Fibroblast of the aortic adventitia (primary cell): ENCODE data around the gene ECI1. TPM values are rescaled to one million over a fixed set of nuclear protein-coding genes. Genes with fewer than 3 reads are reported as not detected.

Experiments used
- DNase-seq: peaks from one replicate; pipeline ENCODE4 v3.0.0-alpha.2; 2010; ENCODE audit warnings: low read depth
- H3K4me3 ChIP-seq: 2 replicates; pipeline ENCODE4 v1.5.1; 2011; ENCODE audit warnings: low read depth, mild to moderate bottlenecking, control low read depth, low read length, moderate library complexity
- total RNA-seq: library from RNA; depleted of rRNA; stranded (reverse); fragments of >200 nt; gene quantifications from 2 replicates; pipeline ENCODE4 v1.2.3, GENCODE V29; 2012; ENCODE audit warnings: low replicate concordance
- TF ChIP-seq, protein P1 (sequence below): IDR thresholded peaks from 2 replicates; pipeline ENCODE4 v1.5.1; 2011; ENCODE audit warnings: mild to moderate bottlenecking, low read length, control low read depth, inconsistent platforms; ENCODE audit not compliant: insufficient read depth

The ECI1 gene
- total RNA-seq, 1 donor: 34.9 TPM

DNA sequence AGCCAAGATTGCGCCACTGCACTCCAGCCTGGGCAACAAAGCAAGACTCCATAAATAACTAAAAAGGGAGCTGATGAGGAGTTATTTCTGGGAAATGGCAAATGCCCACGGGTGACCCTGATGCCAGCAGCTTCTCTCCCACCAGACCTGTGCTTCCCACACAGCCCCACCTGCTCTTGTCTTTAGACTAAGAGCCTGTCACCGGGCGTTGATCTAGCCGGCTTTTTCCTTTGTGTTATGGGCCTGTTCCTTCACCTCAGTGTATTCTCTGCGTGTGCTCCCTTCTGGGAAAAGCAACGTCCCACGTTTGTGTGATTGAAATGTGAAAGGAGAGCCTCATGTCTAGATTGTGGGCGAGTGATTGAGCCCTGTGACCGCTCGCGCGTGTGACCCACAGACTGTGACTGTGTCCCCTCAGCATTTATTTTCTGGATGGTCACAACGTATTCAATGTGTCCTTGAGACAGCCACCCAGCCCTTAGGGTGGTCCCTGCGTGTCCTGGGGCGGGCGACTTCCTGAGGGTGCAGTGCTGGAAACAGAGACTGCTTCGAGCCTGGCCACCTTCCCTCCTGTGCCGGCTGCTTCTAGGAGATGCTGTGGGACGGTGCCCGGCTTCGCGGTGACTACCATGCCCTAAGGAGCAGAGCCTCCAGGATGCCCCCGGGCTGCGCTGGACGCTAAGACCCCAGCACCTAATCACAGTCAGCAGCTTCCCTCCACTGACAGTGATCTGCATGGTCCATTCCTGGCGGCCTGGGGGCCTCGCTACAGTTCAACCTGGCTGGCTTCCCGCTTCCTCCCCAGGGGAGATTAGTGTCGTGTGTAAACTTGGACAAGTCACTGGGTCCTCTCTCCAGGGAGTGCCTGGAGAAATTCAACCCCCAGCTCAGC is 24.3 kb upstream of the ECI1 start:
- no peak overlapping the region for H3K4me3 ChIP-seq
- TF ChIP-seq, protein P1, sequence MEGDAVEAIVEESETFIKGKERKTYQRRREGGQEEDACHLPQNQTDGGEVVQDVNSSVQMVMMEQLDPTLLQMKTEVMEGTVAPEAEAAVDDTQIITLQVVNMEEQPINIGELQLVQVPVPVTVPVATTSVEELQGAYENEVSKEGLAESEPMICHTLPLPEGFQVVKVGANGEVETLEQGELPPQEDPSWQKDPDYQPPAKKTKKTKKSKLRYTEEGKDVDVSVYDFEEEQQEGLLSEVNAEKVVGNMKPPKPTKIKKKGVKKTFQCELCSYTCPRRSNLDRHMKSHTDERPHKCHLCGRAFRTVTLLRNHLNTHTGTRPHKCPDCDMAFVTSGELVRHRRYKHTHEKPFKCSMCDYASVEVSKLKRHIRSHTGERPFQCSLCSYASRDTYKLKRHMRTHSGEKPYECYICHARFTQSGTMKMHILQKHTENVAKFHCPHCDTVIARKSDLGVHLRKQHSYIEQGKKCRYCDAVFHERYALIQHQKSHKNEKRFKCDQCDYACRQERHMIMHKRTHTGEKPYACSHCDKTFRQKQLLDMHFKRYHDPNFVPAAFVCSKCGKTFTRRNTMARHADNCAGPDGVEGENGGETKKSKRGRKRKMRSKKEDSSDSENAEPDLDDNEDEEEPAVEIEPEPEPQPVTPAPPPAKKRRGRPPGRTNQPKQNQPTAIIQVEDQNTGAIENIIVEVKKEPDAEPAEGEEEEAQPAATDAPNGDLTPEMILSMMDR: no peak
- DNase-seq: no peak

DNA sequence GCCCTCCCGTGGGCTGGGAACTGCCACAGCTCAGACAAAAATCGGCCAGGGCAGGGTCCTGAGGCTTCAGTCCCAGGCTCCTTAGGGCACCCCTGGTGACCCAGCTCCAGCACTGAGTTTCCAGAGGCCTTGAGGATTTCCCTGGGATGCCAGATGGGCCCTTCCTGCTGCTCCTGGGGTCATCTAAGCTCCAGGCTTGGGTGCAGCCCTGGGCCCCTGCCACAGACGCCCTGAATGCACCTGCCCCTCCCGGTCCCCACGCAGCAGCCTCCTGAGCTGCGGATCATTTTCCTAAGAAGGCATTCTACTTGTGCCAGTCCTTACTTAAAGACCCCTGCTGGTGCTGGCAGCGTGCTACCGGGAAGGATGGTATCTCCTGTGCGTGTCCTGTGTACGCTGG is 22.5 kb upstream of the ECI1 start:
- H3K4me3 ChIP-seq: no peak overlapping the region
- no peak for DNase-seq
- TF ChIP-seq, protein P1: no peak

DNA sequence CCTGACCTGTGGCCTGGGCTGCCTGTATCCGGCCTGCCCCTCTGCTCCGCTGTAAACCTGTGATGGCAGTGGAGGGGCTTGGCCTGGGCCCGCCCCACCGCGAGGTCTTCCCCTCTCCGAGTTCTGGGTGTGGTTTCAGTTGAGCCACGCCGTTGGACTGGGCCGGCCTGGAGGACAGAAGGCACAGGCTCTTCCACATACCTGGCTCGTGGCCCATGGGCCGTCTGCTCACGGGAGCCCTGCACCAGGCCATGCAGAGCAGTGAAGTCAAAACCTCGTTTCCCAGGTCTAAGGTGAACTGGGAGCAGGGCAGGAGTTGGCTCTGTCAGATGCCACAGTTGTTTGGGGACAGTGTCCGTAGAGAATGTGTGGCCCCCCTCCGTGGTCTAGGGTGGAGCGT is 22.1 kb upstream of the ECI1 start:
- no peak overlapping the region for H3K4me3 ChIP-seq
- DNase-seq: no peak
- TF ChIP-seq, protein P1: no peak

DNA sequence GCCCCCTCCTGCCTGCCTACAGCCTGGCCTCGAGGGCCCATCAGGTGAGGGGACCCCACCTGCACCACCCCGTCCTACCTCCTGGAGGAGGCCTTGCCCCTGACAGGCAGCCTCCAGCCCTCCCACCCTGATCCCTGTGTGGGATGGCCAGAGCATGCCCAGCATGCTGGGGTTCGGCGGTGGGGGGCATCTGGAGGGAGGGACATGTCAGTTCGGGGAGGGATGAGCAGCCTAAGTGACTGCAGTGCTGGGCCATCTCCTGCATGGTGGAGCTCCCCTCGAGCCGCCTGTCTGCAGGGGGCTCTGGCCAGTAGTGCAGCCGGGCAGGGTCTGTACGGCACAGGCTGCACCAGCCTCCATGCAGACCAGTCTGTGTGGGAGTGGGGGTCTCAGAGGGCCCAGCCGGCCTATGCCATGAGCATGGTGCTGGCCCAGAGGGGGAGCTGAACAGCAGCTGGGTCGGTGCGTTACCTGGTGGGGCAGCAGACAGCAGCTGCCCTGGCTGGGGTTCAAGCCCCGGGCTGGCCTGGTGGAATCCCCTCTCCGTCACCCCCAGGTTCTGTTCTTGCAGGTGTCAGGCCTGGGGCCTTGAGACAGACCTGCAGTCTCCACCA is 20.6 kb upstream of the ECI1 start:
- no peak overlapping the region for H3K4me3 ChIP-seq
- TF ChIP-seq, protein P1: no peak
- no peak for DNase-seq

DNA sequence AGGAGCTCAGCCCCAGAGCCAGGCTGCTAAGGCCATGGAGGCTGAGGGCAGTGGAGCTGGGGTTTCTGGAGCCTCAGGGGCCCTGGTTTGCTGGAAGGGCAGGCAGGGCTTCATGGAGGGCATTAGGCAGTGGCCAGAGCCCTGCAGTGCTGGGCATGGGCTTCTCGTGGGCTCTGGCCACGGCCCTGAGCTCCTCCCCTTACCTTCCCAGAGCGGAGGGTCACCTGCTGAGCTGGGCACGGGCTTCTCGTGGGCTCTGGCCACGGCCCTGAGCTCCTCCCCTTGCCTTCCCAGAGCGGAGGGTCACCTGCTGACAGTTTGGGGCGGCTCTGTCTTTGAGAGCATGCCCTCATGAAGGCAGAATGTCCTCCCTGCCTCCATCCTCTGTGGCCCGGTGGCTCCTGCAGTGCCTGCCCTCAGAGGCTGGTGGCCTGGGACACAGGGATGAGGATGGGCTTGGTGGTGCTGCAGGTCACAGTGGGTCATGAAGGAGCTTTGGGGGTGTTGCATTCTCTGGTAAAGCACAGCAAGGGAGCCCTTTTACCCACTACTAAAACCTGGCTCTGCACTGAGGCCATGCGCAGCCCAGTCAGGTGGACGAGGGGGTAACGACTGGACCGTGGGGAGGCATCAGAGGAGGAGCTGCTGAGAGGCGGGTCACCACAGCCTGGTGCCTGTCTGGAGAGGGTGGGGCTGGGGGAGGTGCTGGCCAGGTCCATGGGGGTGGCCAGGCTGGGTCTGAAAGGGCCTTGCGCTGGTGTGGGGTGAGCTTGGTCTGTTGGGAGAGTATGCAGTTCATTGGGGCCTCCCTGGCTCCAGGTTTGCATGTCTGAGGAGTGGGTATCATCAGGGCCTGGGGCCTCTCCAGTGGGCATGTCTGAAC is 19.4 kb upstream of the ECI1 start:
- TF ChIP-seq, protein P1: no peak
- DNase-seq: no peak
- no peak overlapping the region for H3K4me3 ChIP-seq

DNA sequence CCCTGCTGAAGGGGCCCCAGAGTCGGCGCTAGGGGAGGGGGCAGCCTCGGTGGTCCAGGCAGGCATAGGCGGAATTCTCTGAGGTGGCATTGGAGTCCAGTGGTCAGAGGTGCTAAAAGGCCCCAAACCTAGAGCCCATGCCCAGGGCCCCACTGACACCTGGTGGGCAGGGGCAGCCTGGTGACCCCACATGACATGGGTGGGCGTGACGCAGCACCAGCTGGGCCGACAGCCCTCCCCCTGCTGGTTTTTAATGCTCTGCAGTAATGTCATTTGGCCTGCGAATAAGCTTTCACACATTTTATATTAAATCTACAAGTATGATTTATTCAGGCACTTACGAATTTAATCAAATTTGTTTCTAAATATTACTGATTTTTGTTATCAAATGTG is 18.7 kb upstream of the ECI1 start:
- no peak for DNase-seq
- H3K4me3 ChIP-seq: peak overlapping the region; percentile 9
- TF ChIP-seq, protein P1: no peak
